Measurements from ENCODE around the gene NDUFB6.
"Not testable (repeated sequence)": the region's sequence is repeated elsewhere in the genome, so short reads cannot be mapped to it uniquely, and the experiment has no call there.

DNA sequence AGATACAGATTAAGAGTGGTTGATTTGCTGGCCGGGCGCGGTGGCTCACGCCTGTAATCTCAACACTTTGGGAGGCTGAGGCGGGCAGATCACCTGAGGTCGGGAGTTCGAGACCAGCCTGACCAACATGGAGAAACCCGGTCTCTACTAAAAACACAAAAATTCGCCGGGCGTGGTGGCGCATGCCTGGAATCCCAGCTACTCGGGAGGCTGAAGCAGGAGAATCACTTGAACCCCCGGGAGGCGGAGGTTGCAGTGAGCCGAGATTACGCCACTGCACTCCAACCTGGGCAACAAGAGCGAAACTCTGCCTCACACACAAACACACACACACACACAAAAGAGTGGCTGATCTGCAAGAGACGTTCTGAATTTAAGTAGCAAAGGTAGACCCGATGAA lies 24.7 kb downstream of the NDUFB6 start:
- TF ChIP-seq EP300, CTCF, POLR2A, POLR2AphosphoS5 (IDR thresholded peaks at IDR 0.05): not testable (repeated sequence)

All from gastroesophageal sphincter (tissue), 3 donors.